ENCODE data around the gene ACTN4.

DNA sequence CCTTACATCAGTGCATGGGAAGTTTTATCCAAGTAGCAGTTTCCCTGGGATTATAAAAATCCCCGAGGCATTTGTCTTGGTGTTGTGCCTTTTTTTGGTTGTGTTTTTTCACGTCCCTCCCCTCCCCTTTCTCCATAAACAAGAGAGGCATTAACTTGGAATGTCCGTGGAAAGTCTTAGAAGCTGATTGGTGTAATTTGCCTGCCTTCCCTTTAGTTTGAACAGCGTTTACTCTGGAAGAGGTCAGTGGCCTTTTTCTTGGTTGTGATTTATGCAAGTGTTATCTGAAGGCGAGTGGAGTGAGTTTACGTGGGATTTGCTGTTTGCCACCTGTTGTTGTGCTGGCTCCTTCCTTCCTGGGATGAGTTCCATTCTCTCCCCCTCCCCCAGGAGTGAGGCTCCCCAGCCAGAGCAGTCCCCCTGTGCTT lies 7.2 kb downstream of the ACTN4 start:
- TF ChIP-seq CTCF (IDR thresholded peaks at IDR 0.05) (no peak), POLR2A (IDR thresholded peaks at IDR 0.05) (no peak)
